ENCODE measurements around the gene ATP5F1D.

GRCh38 chr19:1205114-1206099 is 36.1 kb upstream of the ATP5F1D start, which contains the start of gene STK11:
- TF ChIP-seq, protein P1, sequence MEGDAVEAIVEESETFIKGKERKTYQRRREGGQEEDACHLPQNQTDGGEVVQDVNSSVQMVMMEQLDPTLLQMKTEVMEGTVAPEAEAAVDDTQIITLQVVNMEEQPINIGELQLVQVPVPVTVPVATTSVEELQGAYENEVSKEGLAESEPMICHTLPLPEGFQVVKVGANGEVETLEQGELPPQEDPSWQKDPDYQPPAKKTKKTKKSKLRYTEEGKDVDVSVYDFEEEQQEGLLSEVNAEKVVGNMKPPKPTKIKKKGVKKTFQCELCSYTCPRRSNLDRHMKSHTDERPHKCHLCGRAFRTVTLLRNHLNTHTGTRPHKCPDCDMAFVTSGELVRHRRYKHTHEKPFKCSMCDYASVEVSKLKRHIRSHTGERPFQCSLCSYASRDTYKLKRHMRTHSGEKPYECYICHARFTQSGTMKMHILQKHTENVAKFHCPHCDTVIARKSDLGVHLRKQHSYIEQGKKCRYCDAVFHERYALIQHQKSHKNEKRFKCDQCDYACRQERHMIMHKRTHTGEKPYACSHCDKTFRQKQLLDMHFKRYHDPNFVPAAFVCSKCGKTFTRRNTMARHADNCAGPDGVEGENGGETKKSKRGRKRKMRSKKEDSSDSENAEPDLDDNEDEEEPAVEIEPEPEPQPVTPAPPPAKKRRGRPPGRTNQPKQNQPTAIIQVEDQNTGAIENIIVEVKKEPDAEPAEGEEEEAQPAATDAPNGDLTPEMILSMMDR (conservative IDR thresholded peaks at IDR 0.05), result no peak
- TF ChIP-seq EZH2 (IDR thresholded peaks at IDR 0.05; ENCODE audit: low read depth), result no peak
